Astrocyte (in vitro differentiated cells and primary cell): Measurements from ENCODE around the gene ASPG. TPM values are rescaled to one million over a fixed set of nuclear protein-coding genes. Genes with fewer than 3 reads are reported as not detected.

Source experiments
- DNase-seq: peaks from one replicate; pipeline ENCODE4 v3.0.0-alpha.2; 2010; ENCODE audit warnings: low read depth
- FAIRE-seq: peaks from 2 replicates; lab custom pipeline; 2011; peaks lifted over from hg19 to GRCh38; lab: Jason Lieb, UNC
- H2AFZ ChIP-seq: 2 replicates; pipeline ENCODE4 v1.6.0; 2012; ENCODE audit warnings: low read depth, low read length, inconsistent platforms
- H3K27ac ChIP-seq: 2 replicates; pipeline ENCODE4 v1.5.1; 2011; ENCODE audit warnings: low read depth, low read length, inconsistent platforms
- H3K27me3 ChIP-seq: 2 replicates; pipeline ENCODE4 v1.6.0; 2011; ENCODE audit warnings: low read length, inconsistent platforms; ENCODE audit not compliant: insufficient read depth
- H3K36me3 ChIP-seq: 2 replicates; pipeline ENCODE4 v1.5.1; 2011; ENCODE audit warnings: low read length, inconsistent platforms; ENCODE audit not compliant: insufficient read depth
- H3K4me1 ChIP-seq: 2 replicates; pipeline ENCODE4 v1.5.1; 2011; ENCODE audit warnings: low read length, inconsistent platforms; ENCODE audit not compliant: insufficient read depth
- H3K4me2 ChIP-seq: 2 replicates; pipeline ENCODE4 v1.6.0; 2012; ENCODE audit warnings: low read length, inconsistent platforms
- H3K4me3 ChIP-seq: 2 replicates; pipeline ENCODE4 v1.5.1; 2011; ENCODE audit warnings: low read depth, mild to moderate bottlenecking, low read length, inconsistent platforms; ENCODE audit not compliant: insufficient read depth
- H3K79me2 ChIP-seq: 2 replicates; pipeline ENCODE4 v1.6.0; 2012; ENCODE audit warnings: mild to moderate bottlenecking, low read length, inconsistent platforms; ENCODE audit not compliant: insufficient read depth
- H3K9ac ChIP-seq: 2 replicates; pipeline ENCODE4 v1.6.0; 2012; ENCODE audit warnings: mild to moderate bottlenecking, low read length, inconsistent platforms
- H3K9me3 ChIP-seq: 2 replicates; pipeline ENCODE4 v1.5.1; 2012; ENCODE audit warnings: low read depth, mild to moderate bottlenecking, low read length, inconsistent platforms; ENCODE audit not compliant: insufficient read depth
- H4K20me1 ChIP-seq: 2 replicates; pipeline ENCODE4 v1.6.0; 2012; ENCODE audit warnings: low read length, inconsistent platforms; ENCODE audit not compliant: insufficient read depth
- H3K27ac Mint-ChIP-seq: one replicate; pipeline ENCODE4 v1.8.0; 2021; ENCODE audit warnings: mild to moderate bottlenecking, mixed read lengths; ENCODE audit not compliant: unreplicated experiment
- H3K27me3 Mint-ChIP-seq: one replicate; pipeline ENCODE4 v1.8.0; 2021; ENCODE audit warnings: low read depth, mixed read lengths; ENCODE audit not compliant: unreplicated experiment
- H3K36me3 Mint-ChIP-seq: one replicate; pipeline ENCODE4 v1.8.0; 2021; ENCODE audit warnings: low read depth, mixed read lengths; ENCODE audit not compliant: unreplicated experiment
- H3K4me1 Mint-ChIP-seq: one replicate; pipeline ENCODE4 v1.8.0; 2021; ENCODE audit warnings: low read depth, mixed read lengths; ENCODE audit not compliant: unreplicated experiment
- H3K4me3 Mint-ChIP-seq: one replicate; pipeline ENCODE4 v1.8.0; 2021; ENCODE audit warnings: mild to moderate bottlenecking, moderate library complexity, mixed read lengths; ENCODE audit not compliant: unreplicated experiment
- H3K9me3 Mint-ChIP-seq: one replicate; pipeline ENCODE4 v1.8.0; 2021; ENCODE audit warnings: mild to moderate bottlenecking, mixed read lengths; ENCODE audit not compliant: unreplicated experiment
- CTCF ChIP-seq: IDR thresholded peaks from 2 replicates; pipeline ENCODE4 v1.5.1; 2011; ENCODE audit warnings: low read depth, mild to moderate bottlenecking, inconsistent platforms, low read length, moderate library complexity; ENCODE audit not compliant: insufficient read depth
- EZH2 ChIP-seq: IDR thresholded peaks from 2 replicates; pipeline ENCODE4 v1.6.1; 2012; ENCODE audit warnings: mild to moderate bottlenecking, low read length, inconsistent platforms; ENCODE audit not compliant: insufficient read depth
- total RNA-seq: library from RNA; stranded (reverse); gene quantifications from 2 replicates; pipeline ENCODE4 v1.2.1, GENCODE V29; 2021

The ASPG gene
- total RNA-seq, 1 donor from 2014 or later = not detected

DNA sequence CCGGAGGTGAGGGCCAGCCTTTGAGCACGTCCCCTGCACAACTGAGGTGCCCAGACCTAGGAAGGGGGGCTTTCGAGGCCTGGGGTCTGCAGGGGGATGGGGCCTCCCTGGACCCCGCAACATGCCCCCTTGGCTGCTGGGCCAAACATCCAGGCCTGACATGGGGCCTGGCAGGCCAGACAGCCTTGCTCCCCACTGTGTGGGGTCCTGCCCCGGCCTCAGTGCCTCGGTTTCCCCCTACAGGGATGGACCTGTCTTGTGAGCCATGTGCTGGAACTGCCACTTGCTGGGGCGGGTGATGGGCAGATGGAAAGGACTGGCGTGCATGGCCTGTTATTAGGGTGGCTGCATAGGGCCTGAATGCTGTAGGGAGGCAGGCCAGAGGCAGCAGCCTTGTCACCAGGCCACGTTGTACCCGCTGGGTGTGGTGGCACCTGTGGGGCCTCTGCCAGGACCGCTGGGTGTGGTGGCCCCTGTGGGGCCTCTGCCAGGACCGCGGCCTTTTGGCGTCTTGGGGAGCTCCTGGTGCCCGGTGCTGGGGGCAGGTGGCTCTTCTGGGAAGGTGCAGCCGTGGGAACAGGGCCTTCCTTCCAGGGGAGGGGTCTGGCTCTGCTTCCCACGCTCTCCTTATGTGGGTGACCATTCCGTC is 20.4 kb downstream of the ASPG start:
- H3K27ac ChIP-seq = no peak overlapping the region
- no peak for TF ChIP-seq CTCF
- TF ChIP-seq EZH2 = no peak
- no peaks in the 10 kb centered on the region for H3K36me3 Mint-ChIP-seq
- no peak overlapping the region for H3K4me2 ChIP-seq
- no peaks in the 10 kb centered on the region for H3K9me3 ChIP-seq
- H3K4me3 Mint-ChIP-seq = no peak overlapping the region
- no peaks in the 10 kb centered on the region for H3K4me1 Mint-ChIP-seq
- no peaks in the 10 kb centered on the region for H3K27me3 ChIP-seq
- FAIRE-seq = no peak
- H3K9me3 Mint-ChIP-seq = no peaks in the 10 kb centered on the region
- no peak overlapping the region for H3K27ac Mint-ChIP-seq
- H3K4me1 ChIP-seq = no peaks in the 10 kb centered on the region
- H3K79me2 ChIP-seq = no peaks in the 10 kb centered on the region
- DNase-seq = no peak
- no peak overlapping the region for H2AFZ ChIP-seq
- H3K4me3 ChIP-seq = no peak overlapping the region
- H3K9ac ChIP-seq = no peak overlapping the region
- H3K27me3 Mint-ChIP-seq = peaks cover 11% of the 10 kb centered on the region
- no peaks in the 10 kb centered on the region for H4K20me1 ChIP-seq
- H3K36me3 ChIP-seq = no peaks in the 10 kb centered on the region

DNA sequence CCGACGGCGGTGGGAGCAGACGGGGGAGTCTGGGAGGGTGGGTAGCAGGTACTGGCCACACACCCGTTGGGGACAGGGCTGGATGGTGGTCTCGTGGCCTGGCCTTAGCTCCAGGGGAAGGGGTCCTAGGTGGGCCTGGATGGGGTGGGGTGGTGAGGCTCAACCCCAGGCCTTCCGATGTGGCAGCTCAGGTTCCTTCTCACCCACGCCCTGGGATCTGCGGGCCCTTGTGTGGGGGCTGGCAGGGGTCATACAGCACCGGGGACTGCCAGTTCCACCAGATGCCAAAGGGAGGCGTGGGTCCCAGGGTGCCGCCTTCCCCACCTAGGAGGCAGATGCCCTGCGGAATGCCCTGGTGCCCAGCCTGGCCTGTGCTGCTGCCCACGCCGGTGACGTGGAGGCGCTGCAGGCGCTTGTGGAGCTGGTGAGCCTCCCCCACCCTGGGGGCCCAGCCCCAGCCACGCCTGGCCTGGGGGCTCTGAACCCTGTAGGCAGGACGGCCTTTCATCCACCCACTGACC is 21.0 kb downstream of the ASPG start:
- Mint-ChIP-seq H3K27ac (no peak overlapping the region), H3K9me3 (no peaks in the 10 kb centered on the region), H3K4me1 (no peaks in the 10 kb centered on the region), H3K36me3 (no peaks in the 10 kb centered on the region), H3K4me3 (no peak overlapping the region), H3K27me3 (peaks cover 13% of the 10 kb centered on the region)
- H3K79me2 ChIP-seq = no peaks in the 10 kb centered on the region
- no peaks in the 10 kb centered on the region for H4K20me1 ChIP-seq
- no peaks in the 10 kb centered on the region for H3K27me3 ChIP-seq
- no peaks in the 10 kb centered on the region for H3K4me1 ChIP-seq
- TF ChIP-seq EZH2 = no peak
- TF ChIP-seq CTCF = no peak
- no peak overlapping the region for H3K4me2 ChIP-seq
- no peak overlapping the region for H2AFZ ChIP-seq
- FAIRE-seq = no peak
- H3K4me3 ChIP-seq = no peak overlapping the region
- DNase-seq = no peak
- no peak overlapping the region for H3K9ac ChIP-seq
- no peak overlapping the region for H3K27ac ChIP-seq
- H3K36me3 ChIP-seq = no peaks in the 10 kb centered on the region
- H3K9me3 ChIP-seq = no peaks in the 10 kb centered on the region

GRCh38 chr14:104107101-104107581 is 21.6 kb downstream of the ASPG start:
- Histone ChIP-seq H3K36me3 (no peaks in the 10 kb centered on the region), H3K4me3 (no peak overlapping the region), H2AFZ (no peak overlapping the region), H3K4me2 (no peak overlapping the region), H3K27ac (no peak overlapping the region), H3K9ac (no peak overlapping the region), H3K79me2 (no peaks in the 10 kb centered on the region), H3K4me1 (no peaks in the 10 kb centered on the region), H4K20me1 (no peaks in the 10 kb centered on the region), H3K9me3 (no peaks in the 10 kb centered on the region), H3K27me3 (no peaks in the 10 kb centered on the region)
- H3K27me3 Mint-ChIP-seq = peaks cover 8% of the 10 kb centered on the region
- no peaks in the 10 kb centered on the region for H3K9me3 Mint-ChIP-seq
- FAIRE-seq (no peak), DNase-seq (no peak)
- no peak overlapping the region for H3K4me3 Mint-ChIP-seq
- H3K36me3 Mint-ChIP-seq = no peaks in the 10 kb centered on the region
- H3K4me1 Mint-ChIP-seq = no peaks in the 10 kb centered on the region
- no peak for TF ChIP-seq EZH2
- no peak for TF ChIP-seq CTCF
- H3K27ac Mint-ChIP-seq = no peak overlapping the region
